Stimulated activated CD8-positive, alpha-beta memory T cell treated with anti-CD3 and anti-CD28 coated beads, Interleukin-12 subunit alpha, Interleukin-12 subunit beta, amount 100 ng/mL, for 4 hours (primary cell): Measurements from ENCODE around the gene TLR9.

Experiments used
- DNase-seq: peaks from one replicate; pipeline ENCODE4 v3.0.0-alpha.2; 2020; ENCODE audit warnings: low read depth

The TLR9 gene

GRCh38 chr3:52246728-52247408, 21.4 kb upstream of the TLR9 start:
- no peak for DNase-seq

- DNase-seq, result no peak
Measured at GRCh38 chr3:52246264-52246620, 20.8 kb upstream of the TLR9 start.

GRCh38 chr3:52245322-52246263, 20.1 kb upstream of the TLR9 start, which contains the start of gene PPM1M:
Gene PPM1M, plus strand, starts transcription at chr3:52245759. Its CDS starts 66 bp downstream, at chr3:52245825.
- peak; percentile 48 for DNase-seq

GRCh38 chr3:52243791-52244628, 18.6 kb upstream of the TLR9 start:
- DNase-seq, result no peak

- DNase-seq, result no peak
Measured at GRCh38 chr3:52242039-52242438, 16.6 kb upstream of the TLR9 start.

- DNase-seq, result no peak
Measured at GRCh38 chr3:52240886-52241370, 15.5 kb upstream of the TLR9 start.

GRCh38 chr3:52240059-52240885, 14.8 kb upstream of the TLR9 start:
- no peak for DNase-seq

GRCh38 chr3:52238761-52239701, 13.6 kb upstream of the TLR9 start, which contains the start of gene TWF2:
Gene TWF2, minus strand, starts transcription at chr3:52239158. Its CDS starts 142 bp downstream, at chr3:52239016.
- peak; percentile 86 for DNase-seq

- no peak for DNase-seq
Measured at GRCh38 chr3:52238193-52238760, 12.8 kb upstream of the TLR9 start.

- no peak for DNase-seq
Measured at GRCh38 chr3:52237657-52238172, 12.3 kb upstream of the TLR9 start.

GRCh38 chr3:52237006-52237656, 11.7 kb upstream of the TLR9 start:
- no peak for DNase-seq

GRCh38 chr3:52236424-52236886, 11.0 kb upstream of the TLR9 start:
- no peak for DNase-seq

GRCh38 chr3:52234516-52235447, 9.3 kb upstream of the TLR9 start:
- no peak for DNase-seq

GRCh38 chr3:52233968-52234367, 8.5 kb upstream of the TLR9 start:
- no peak for DNase-seq

GRCh38 chr3:52233108-52233591, 7.7 kb upstream of the TLR9 start:
- no peak for DNase-seq

GRCh38 chr3:52232279-52233107, 7.0 kb upstream of the TLR9 start:
- no peak for DNase-seq
